DOHH2 (cell line): ENCODE data around the gene IHH.

ENCODE experiments used
- H3F3A ChIP-seq: fragments of 200-600 bp; sonication (generic), shearing (Covaris generic); 2 replicates; pipeline ENCODE4 v1.6.0; 2016; ENCODE audit warnings: antibody characterized with exemption, mild to moderate bottlenecking; ENCODE audit not compliant: control insufficient read depth, insufficient read depth
- H3K27ac ChIP-seq: fragments of 200-600 bp; sonication (generic); 2 replicates; pipeline ENCODE4 v1.5.1; 2014; ENCODE audit warnings: low read depth, mild to moderate bottlenecking, low read length, moderate library complexity
- H3K27me3 ChIP-seq: fragments of 200-600 bp; sonication (generic); 2 replicates; pipeline ENCODE4 v1.6.1; 2014; ENCODE audit warnings: mild to moderate bottlenecking, low read length, mixed read lengths; ENCODE audit not compliant: control insufficient read depth
- H3K36me3 ChIP-seq: fragments of 200-600 bp; sonication (generic); 2 replicates; pipeline ENCODE4 v1.6.1; 2014; ENCODE audit warnings: mild to moderate bottlenecking, low read length, moderate library complexity, mixed read lengths; ENCODE audit not compliant: control insufficient read depth
- H3K4me1 ChIP-seq: fragments of 200-600 bp; sonication (generic); 2 replicates; pipeline ENCODE4 v1.6.1; 2014; ENCODE audit warnings: mild to moderate bottlenecking, low read length, mixed read lengths; ENCODE audit not compliant: control insufficient read depth
- H3K4me2 ChIP-seq: fragments of 200-600 bp; sonication (generic); 2 replicates; pipeline ENCODE4 v1.6.0; 2014; ENCODE audit warnings: mild to moderate bottlenecking, low read length, moderate library complexity
- H3K4me3 ChIP-seq: fragments of 200-600 bp; sonication (generic); 2 replicates; pipeline ENCODE4 v1.5.1; 2014; ENCODE audit warnings: mild to moderate bottlenecking, low read length, mixed read lengths
- H3K79me2 ChIP-seq: fragments of 200-600 bp; sonication (generic); 2 replicates; pipeline ENCODE4 v1.6.1; 2014; ENCODE audit warnings: mild to moderate bottlenecking, low read length, mixed read lengths; ENCODE audit not compliant: control insufficient read depth
- H3K9me2 ChIP-seq: fragments of 200-600 bp; sonication (generic); replicated peaks from 2 replicates; pipeline ENCODE4 v1.6.1; 2014; ENCODE audit warnings: mild to moderate bottlenecking, low read length, mixed read lengths; ENCODE audit not compliant: control insufficient read depth
- H3K9me3 ChIP-seq: fragments of 200-600 bp; sonication (generic); 2 replicates; pipeline ENCODE4 v1.6.1; 2014; ENCODE audit warnings: antibody characterized with exemption, low read length, mixed read lengths; ENCODE audit not compliant: control insufficient read depth, insufficient read depth
- H4K20me1 ChIP-seq: fragments of 200-600 bp; sonication (generic); 2 replicates; pipeline ENCODE4 v1.6.0; 2014; ENCODE audit warnings: low read depth, mild to moderate bottlenecking, antibody characterized with exemption, low read length, moderate library complexity; ENCODE audit not compliant: control insufficient read depth, insufficient read depth
- EZH2phosphoT487 ChIP-seq: fragments of 200-600 bp; sonication (generic); IDR thresholded peaks from 2 replicates; pipeline ENCODE4 v1.6.1; 2017; ENCODE audit warnings: borderline replicate concordance, mild to moderate bottlenecking, antibody characterized with exemption, low read length, moderate library complexity, mixed read lengths
- TF ChIP-seq, protein P1 (sequence below): fragments of 200-600 bp; sonication (generic); IDR thresholded peaks from one replicate; pipeline ENCODE4 v1.5.1; 2014; ENCODE audit warnings: antibody characterized with exemption, mild to moderate bottlenecking, low read depth, low read length; ENCODE audit not compliant: poor library complexity, severe bottlenecking

The IHH gene

DNA sequence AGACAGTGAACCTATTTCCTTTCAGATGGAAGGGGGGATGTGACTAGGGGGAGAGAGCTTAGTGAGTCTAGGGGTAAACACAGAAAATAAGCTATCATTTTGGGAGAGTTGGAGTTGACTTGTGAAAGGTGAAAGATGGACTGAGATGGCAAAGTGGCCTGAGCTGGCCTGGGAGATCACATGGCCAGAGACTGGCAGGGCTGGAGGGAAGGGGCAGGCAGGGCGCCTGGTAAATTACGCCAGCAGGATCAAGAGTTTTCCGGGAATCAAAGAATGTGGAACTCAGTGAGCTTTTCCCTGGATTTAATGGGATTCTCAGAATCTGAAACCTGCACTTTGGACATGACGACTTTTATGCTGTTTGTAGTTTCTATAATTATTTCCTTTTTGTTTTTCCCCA is 18.6 kb downstream of the IHH start:
- Histone ChIP-seq H3K27ac (no peak overlapping the region), H3K4me1 (no peaks in the 10 kb centered on the region), H3K79me2 (no peaks in the 10 kb centered on the region), H3K9me3 (no peaks in the 10 kb centered on the region), H3F3A (no peaks in the 10 kb centered on the region), H3K4me3 (no peak overlapping the region), H4K20me1 (0 out of 2 replicates have a peak, but pooled peaks cover 5% of the 10 kb centered on the region), H3K36me3 (no peaks in the 10 kb centered on the region), H3K4me2 (no peak overlapping the region), H3K27me3 (peaks cover 13% of the 10 kb centered on the region), H3K9me2 (no peaks in the 10 kb centered on the region)
- TF ChIP-seq EZH2phosphoT487 = no peak
- TF ChIP-seq, protein P1, sequence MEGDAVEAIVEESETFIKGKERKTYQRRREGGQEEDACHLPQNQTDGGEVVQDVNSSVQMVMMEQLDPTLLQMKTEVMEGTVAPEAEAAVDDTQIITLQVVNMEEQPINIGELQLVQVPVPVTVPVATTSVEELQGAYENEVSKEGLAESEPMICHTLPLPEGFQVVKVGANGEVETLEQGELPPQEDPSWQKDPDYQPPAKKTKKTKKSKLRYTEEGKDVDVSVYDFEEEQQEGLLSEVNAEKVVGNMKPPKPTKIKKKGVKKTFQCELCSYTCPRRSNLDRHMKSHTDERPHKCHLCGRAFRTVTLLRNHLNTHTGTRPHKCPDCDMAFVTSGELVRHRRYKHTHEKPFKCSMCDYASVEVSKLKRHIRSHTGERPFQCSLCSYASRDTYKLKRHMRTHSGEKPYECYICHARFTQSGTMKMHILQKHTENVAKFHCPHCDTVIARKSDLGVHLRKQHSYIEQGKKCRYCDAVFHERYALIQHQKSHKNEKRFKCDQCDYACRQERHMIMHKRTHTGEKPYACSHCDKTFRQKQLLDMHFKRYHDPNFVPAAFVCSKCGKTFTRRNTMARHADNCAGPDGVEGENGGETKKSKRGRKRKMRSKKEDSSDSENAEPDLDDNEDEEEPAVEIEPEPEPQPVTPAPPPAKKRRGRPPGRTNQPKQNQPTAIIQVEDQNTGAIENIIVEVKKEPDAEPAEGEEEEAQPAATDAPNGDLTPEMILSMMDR = no peak

DNA sequence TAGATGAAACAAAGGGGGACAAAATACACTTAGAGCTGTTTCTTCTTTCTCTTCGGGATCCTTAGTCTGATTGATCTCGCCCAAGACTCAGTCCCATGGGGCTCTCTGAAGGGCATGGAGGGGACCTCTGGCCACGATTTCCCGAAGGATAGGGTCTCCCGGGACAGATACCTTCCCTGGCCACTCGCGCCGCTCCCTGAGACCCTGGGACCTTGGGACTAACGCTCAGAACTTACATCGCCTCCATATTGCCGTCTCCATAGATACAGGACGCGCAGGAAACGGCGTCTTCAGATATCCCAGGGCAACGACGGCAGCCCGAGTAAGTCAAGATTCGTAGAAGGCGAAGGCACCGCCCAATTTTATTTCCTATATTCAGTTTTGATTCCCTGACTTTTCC is 19.5 kb downstream of the IHH start, which contains the start of gene CFAP65:
CFAP65 (minus strand) TSS at position 265 of the 400 bp plus-strand sequence. CDS start 2,468 bp downstream, outside the sequence.
- no peaks in the 10 kb centered on the region for H3K9me3 ChIP-seq
- H3K4me2 ChIP-seq = no peak within 1 kb of the TSS
- TF ChIP-seq EZH2phosphoT487 = no peak
- H3K27ac ChIP-seq = no peak within 1 kb of the TSS
- no peaks in the 10 kb centered on the region for H3F3A ChIP-seq
- H3K36me3 ChIP-seq = no peaks in the 10 kb centered on the region
- peaks cover 13% of the 10 kb centered on the region for H3K27me3 ChIP-seq
- no peaks in the 10 kb centered on the region for H3K79me2 ChIP-seq
- no peaks in the 10 kb centered on the region for H3K4me1 ChIP-seq
- 0 out of 2 replicates have a peak, but pooled peaks cover 5% of the 10 kb centered on the region for H4K20me1 ChIP-seq
- no peak within 1 kb of the TSS for H3K4me3 ChIP-seq
- no peaks in the 10 kb centered on the region for H3K9me2 ChIP-seq

DNA sequence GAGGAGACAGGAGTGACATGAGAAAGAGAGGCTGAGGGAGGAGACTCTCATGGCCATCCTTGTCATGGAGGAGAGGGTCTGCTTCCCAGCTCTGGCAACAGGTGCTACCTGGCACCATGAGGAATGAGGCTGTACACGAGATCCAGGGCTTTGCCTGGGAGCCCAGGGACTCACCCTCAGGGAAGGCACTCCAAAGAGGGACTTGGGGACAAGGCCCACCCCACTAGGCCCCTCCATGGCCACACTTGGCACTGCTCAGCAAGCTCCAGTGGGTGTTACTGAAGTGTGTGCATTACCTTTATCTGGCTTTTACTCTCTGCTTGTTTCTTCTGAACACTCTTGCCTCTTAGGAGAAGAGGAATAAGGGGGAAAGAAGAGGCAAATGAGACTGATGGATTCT is 22.1 kb downstream of the IHH start:
- Histone ChIP-seq H3K27me3 (peaks cover 27% of the 10 kb centered on the region), H3F3A (no peaks in the 10 kb centered on the region), H3K4me1 (no peaks in the 10 kb centered on the region), H3K36me3 (no peaks in the 10 kb centered on the region), H4K20me1 (0 out of 2 replicates have a peak, but pooled peaks cover 5% of the 10 kb centered on the region), H3K4me3 (no peak overlapping the region), H3K9me3 (no peaks in the 10 kb centered on the region), H3K4me2 (no peak overlapping the region), H3K27ac (no peak overlapping the region), H3K9me2 (no peaks in the 10 kb centered on the region), H3K79me2 (no peaks in the 10 kb centered on the region)
- no peak for TF ChIP-seq EZH2phosphoT487
- TF ChIP-seq, protein P1 = no peak

DNA sequence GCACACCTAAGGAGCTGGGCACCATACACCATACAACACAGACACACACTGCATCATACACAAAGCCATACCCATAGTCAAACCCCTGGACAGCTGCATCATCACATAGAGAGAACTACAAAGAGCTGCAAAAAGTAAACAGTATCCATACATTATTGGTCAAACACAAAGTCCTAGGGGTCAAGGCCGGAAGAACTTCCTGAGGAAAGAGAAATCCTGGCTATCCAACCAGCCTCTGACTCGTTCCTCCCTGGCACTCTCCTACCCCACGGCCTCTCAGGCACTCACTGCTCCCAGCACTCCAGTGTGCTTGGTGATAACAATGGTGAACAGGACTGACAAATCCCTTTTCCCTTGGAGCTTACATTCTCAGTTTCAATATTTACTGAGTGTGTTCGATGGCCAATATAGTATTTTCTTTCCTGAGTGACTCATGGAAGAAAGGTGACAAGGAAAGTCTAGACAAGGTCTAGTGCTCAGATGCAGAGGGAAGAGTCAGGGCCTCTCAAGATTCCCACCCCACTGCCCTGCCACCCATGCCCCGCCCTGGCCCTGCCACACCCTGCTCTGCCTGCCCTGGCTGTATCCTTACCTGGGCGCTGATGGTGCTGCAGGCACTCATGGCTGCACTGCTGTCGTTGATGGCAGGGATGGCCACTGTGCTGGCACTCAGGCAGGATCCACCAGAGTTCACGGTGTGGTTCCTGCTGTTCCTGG is 22.8 kb downstream of the IHH start:
- H3F3A ChIP-seq = no peaks in the 10 kb centered on the region
- peaks cover 27% of the 10 kb centered on the region for H3K27me3 ChIP-seq
- no peaks in the 10 kb centered on the region for H3K36me3 ChIP-seq
- H3K79me2 ChIP-seq = no peaks in the 10 kb centered on the region
- no peak overlapping the region for H3K4me2 ChIP-seq
- H3K4me1 ChIP-seq = no peaks in the 10 kb centered on the region
- no peaks in the 10 kb centered on the region for H3K9me2 ChIP-seq
- H4K20me1 ChIP-seq = 0 out of 2 replicates have a peak, but pooled peaks cover 5% of the 10 kb centered on the region
- H3K4me3 ChIP-seq = no peak overlapping the region
- H3K9me3 ChIP-seq = no peaks in the 10 kb centered on the region
- no peak overlapping the region for H3K27ac ChIP-seq
- no peak for TF ChIP-seq EZH2phosphoT487
- TF ChIP-seq, protein P1 = no peak
